ENCODE data around the gene SPACA7.
"Not testable (repeated sequence)": the region's sequence is repeated elsewhere in the genome, so short reads cannot be mapped to it uniquely, and the experiment has no call there.

Gene SPACA7

GRCh38 chr13:112431734-112432133 is 55.6 kb downstream of the SPACA7 start:
- peak; percentile 38 for DNase-seq

DNA sequence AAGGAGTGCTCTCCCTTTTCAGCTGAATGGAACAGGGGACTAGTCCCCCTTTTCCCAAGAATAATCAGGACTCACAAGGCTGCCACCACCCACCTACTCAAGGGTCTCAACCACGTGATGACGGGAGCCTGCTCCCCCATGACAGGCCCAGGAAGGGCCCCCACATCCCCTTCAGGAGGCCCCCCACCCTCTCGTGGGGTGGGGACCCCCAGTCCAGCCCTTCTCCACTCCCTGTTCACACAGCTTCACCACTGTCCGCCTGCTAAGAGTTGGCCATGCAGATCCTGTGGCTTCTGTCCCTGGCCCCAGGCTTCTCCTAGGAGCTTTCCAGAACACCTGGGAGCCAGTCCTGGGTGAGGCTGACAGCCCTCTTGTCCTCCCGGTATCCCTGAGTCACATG is 56.6 kb downstream of the SPACA7 start:
- not testable (repeated sequence) for DNase-seq

DNA sequence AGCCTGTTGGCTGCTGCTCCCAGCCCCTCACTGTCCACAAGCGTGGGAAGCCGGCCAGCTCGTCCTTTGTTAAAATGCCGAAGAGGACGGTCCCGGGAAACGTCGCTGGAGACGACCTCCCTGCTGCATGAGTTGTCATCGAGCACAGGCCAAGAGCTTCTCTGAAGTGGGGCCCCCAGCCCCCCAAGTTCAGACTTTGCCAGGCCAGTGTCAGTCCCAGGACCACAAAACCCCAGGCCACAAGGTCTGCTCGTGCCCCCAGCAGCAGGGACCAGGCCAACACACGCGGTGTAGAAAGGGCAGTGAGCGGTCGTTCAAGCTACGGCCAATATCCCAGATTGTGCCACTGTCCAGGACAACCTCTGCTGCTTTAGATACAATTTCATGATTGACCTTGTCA is 57.4 kb downstream of the SPACA7 start:
- DNase-seq: peak; percentile 33

GRCh38 chr13:112434032-112434431 is 57.9 kb downstream of the SPACA7 start:
- DNase-seq: no peak

GRCh38 chr13:112434937-112435523 is 58.9 kb downstream of the SPACA7 start:
- peak; percentile 42 for DNase-seq

DNA sequence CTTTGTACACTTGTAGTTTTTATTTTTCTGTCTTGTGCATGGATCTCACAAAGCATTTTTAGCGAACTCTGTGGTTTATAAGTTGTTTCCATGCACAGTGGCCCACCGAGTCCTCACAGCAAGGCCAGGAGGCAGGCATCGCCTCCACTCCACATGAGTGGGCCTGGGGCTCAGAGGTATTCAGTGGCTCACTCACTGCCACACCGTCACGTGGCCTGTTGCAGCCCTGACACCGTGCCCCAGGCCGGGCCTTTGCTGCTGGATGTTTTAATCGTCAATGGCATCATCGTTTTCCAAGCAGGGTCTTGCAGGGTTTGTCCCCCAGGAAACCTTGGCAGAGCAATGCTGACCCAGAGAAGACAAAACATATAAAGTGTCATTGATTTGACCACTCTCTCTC is 59.8 kb downstream of the SPACA7 start:
- no peak for DNase-seq

DNA sequence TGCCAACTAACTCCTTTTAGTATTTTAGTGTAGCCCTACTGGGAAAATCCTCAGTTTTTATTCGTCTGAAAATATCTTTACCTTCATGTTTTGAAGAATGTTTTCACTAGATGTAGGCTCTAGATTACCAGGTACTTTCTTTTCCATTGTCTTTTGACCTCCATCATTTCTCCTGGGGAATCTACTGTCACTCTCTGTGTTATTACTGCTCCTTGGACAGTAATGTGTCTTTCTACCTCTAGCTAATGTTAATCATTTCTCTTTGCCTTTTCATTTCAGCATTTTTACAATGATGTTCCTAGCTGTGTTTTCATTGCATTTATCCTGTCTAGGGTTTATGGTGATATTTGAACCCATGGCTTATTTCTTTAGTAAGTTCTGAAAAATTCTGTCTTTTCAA is 61.9 kb downstream of the SPACA7 start:
- no peak for DNase-seq

- DNase-seq: no peak
Observed at GRCh38 chr13:112438515-112438914, 62.4 kb downstream of the SPACA7 start.

- DNase-seq: no peak
Observed at GRCh38 chr13:112441226-112441625, 65.1 kb downstream of the SPACA7 start.

DNA sequence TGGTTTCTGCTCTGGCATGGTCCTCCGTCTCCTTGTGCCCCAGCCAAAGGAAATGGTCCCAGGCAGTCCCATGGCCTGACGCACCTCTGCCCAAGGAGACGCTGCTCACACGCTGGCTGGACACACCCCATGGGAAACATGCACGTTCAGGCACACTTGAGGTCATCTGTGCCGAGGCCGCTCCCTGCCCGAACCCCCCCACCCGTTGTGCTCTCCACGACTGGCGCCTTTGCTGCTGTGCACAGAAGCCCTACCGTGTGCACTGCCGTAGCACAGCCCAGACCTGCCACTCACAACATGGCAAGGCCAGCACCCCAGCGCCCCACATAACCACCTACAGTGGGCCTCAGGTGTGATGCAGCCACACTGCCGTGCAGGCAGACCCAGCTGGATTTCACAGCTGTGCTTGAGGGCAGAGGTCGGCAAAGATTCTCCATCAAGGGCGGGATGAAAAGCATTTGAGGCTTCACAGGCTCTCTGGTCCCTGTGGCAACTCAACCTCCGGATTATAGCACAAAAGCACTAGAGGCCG is 65.7 kb downstream of the SPACA7 start:
- no peak for DNase-seq

- DNase-seq: peak; percentile 46
Observed at GRCh38 chr13:112442483-112443090, 66.4 kb downstream of the SPACA7 start.

- DNase-seq: peak; percentile 54
Observed at GRCh38 chr13:112443191-112443994, 67.2 kb downstream of the SPACA7 start.

- DNase-seq: peak; percentile 77
Observed at GRCh38 chr13:112443995-112444311, 67.8 kb downstream of the SPACA7 start.

- DNase-seq: peak; percentile 24
Observed at GRCh38 chr13:112444416-112445399, 68.6 kb downstream of the SPACA7 start.

- DNase-seq: peak; percentile 38
Observed at GRCh38 chr13:112445411-112446271, 69.5 kb downstream of the SPACA7 start.

DNA sequence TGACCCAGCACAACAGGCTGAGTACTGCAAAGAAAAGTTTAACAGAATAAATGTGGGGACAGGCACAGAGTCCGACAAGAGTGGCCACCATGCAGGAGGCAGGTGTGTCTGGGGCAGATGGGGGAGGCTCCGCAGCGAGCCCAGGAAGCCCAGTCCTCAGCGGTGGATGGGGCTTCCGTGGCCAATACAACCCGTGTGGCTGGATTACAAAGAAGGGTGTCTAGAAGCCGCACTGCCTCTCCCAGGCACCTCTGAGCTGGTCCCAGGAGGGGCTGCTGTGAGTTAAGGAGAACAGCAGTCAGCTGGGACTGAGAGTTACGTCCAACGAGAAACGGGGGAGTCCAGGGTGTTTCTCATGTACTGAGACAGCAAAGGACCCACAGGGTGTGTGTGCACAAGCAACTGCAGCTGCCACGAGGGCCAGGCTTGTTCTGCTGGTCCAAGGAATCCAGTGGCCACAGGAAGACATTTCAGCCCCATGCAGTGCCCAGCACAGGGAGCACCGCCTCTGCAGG is 70.2 kb downstream of the SPACA7 start:
- peak; percentile 30 for DNase-seq

DNA sequence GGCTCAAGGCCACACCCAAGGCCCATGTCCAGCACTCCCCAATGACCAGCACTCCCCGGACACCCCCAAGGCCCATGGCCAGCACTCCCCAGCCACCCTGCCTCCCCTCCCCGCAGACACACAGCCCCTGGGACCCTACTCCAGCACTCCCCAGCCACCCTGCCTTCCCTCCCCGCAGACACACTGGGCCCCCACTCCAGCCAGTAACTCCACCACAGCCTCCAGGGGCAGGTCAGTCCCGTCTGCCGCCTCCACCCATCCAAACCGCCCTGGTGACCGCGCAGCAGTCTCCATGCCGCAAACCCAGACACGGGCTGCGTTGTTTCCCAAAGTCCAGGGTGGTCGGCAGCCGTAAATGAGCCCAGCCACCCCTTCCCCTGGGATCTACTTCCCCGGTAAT is 70.7 kb downstream of the SPACA7 start:
- DNase-seq: no peak

- peak; percentile 42 for DNase-seq
Observed at GRCh38 chr13:112447306-112447705, 71.2 kb downstream of the SPACA7 start.

- peak; percentile 24 for DNase-seq
Observed at GRCh38 chr13:112447761-112448603, 71.8 kb downstream of the SPACA7 start.

All from activated CD8-positive, alpha-beta memory T cell treated with anti-CD3 and anti-CD28 coated beads for 24 hours (primary cell).